ENCODE results near the gene C1D.
"Not testable (repeated sequence)": the region's sequence is repeated elsewhere in the genome, so short reads cannot be mapped to it uniquely, and the experiment has no call there.

The C1D gene

GRCh38 chr2:68083346-68083745 is 20.5 kb upstream of the C1D start:
- no peak for TF ChIP-seq CTCF (conservative IDR thresholded peaks at IDR 0.05; ENCODE audit: low read depth, low read length)
- Histone ChIP-seq H3K4me3 (IDR thresholded peaks at IDR 0.05; ENCODE audit: insufficient read depth, low read depth, low read length) (no peak overlapping the region), H3K4me2 (no peak overlapping the region), H3K79me2 (ENCODE audit: insufficient read depth, low read depth) (no peaks in the 10 kb centered on the region), H3K27me3 (ENCODE audit: insufficient read depth, low read depth) (no peaks in the 10 kb centered on the region), H3K27ac (no peak overlapping the region), H3K4me1 (ENCODE audit: low read depth, poor library complexity, severe bottlenecking) (peaks cover 17% of the 10 kb centered on the region), H3K36me3 (ENCODE audit: insufficient read depth) (no peaks in the 10 kb centered on the region), H4K20me1 (ENCODE audit: insufficient read depth) (no peaks in the 10 kb centered on the region), H3K9ac (no peak overlapping the region), H2AFZ (ENCODE audit: low read depth) (no peak overlapping the region)

- no peak overlapping the region for H3K27ac ChIP-seq
- no peak overlapping the region for H3K4me2 ChIP-seq
- TF ChIP-seq CTCF (conservative IDR thresholded peaks at IDR 0.05; ENCODE audit: low read depth, low read length) = no peak
- H3K4me3 ChIP-seq (IDR thresholded peaks at IDR 0.05; ENCODE audit: insufficient read depth, low read depth, low read length) = no peak overlapping the region
- no peaks in the 10 kb centered on the region for H3K36me3 ChIP-seq (ENCODE audit: insufficient read depth)
- no peaks in the 10 kb centered on the region for H3K4me1 ChIP-seq (ENCODE audit: low read depth, poor library complexity, severe bottlenecking)
- no peaks in the 10 kb centered on the region for H4K20me1 ChIP-seq (ENCODE audit: insufficient read depth)
- no peak overlapping the region for H2AFZ ChIP-seq (ENCODE audit: low read depth)
- no peak overlapping the region for H3K9ac ChIP-seq
- no peaks in the 10 kb centered on the region for H3K79me2 ChIP-seq (ENCODE audit: insufficient read depth, low read depth)
- no peaks in the 10 kb centered on the region for H3K27me3 ChIP-seq (ENCODE audit: insufficient read depth, low read depth)
Observed at GRCh38 chr2:68074050-68074449, 11.2 kb upstream of the C1D start.

- Histone ChIP-seq H2AFZ (ENCODE audit: low read depth) (peak overlapping the region; percentile 83), H3K4me1 (ENCODE audit: low read depth, poor library complexity, severe bottlenecking) (peaks cover 18% of the 10 kb centered on the region), H3K4me2 (peak overlapping the region; percentile 79), H3K79me2 (ENCODE audit: insufficient read depth, low read depth) (peaks cover 35% of the 10 kb centered on the region)
- H3K27me3 ChIP-seq (ENCODE audit: insufficient read depth, low read depth); H3K36me3 ChIP-seq (ENCODE audit: insufficient read depth); H3K27ac ChIP-seq; H3K9ac ChIP-seq; H3K4me3 ChIP-seq (IDR thresholded peaks at IDR 0.05; ENCODE audit: insufficient read depth, low read depth, low read length); H4K20me1 ChIP-seq (ENCODE audit: insufficient read depth): not testable (repeated sequence)
Observed at GRCh38 chr2:68063797-68064646, 1.2 kb upstream of the C1D start.

- Histone ChIP-seq H3K27ac (no peak overlapping the region), H2AFZ (ENCODE audit: low read depth) (no peak overlapping the region), H3K4me1 (ENCODE audit: low read depth, poor library complexity, severe bottlenecking) (peaks cover 18% of the 10 kb centered on the region), H3K27me3 (ENCODE audit: insufficient read depth, low read depth) (no peaks in the 10 kb centered on the region), H3K4me2 (no peak overlapping the region), H3K4me3 (IDR thresholded peaks at IDR 0.05; ENCODE audit: insufficient read depth, low read depth, low read length) (no peak overlapping the region), H3K79me2 (ENCODE audit: insufficient read depth, low read depth) (peaks cover 63% of the 10 kb centered on the region), H3K36me3 (ENCODE audit: insufficient read depth) (no peaks in the 10 kb centered on the region), H3K9ac (no peak overlapping the region), H4K20me1 (ENCODE audit: insufficient read depth) (no peaks in the 10 kb centered on the region)
- no peak for TF ChIP-seq CTCF (conservative IDR thresholded peaks at IDR 0.05; ENCODE audit: low read depth, low read length)
Observed at GRCh38 chr2:68060652-68061051, 2.2 kb downstream of the C1D start.

Data from KMS-11 (cell line).